ENCODE results near the gene MANSC4.

Gene MANSC4

GRCh38 chr12:27800819-27801218 is 20.8 kb upstream of the MANSC4 start:
- DNase-seq (ENCODE audit: low spot score) = no peak

GRCh38 chr12:27797301-27798025 is 17.4 kb upstream of the MANSC4 start:
- no peak for DNase-seq (ENCODE audit: low spot score)

GRCh38 chr12:27796128-27796527 is 16.1 kb upstream of the MANSC4 start:
- no peak for DNase-seq (ENCODE audit: low spot score)

- DNase-seq (ENCODE audit: low spot score) = no peak
Measured at GRCh38 chr12:27794818-27795584, 15.0 kb upstream of the MANSC4 start.

- DNase-seq (ENCODE audit: low spot score) = no peak
Measured at GRCh38 chr12:27790179-27790578, 10.1 kb upstream of the MANSC4 start.

GRCh38 chr12:27787559-27787958 is 7.5 kb upstream of the MANSC4 start:
- DNase-seq (ENCODE audit: low spot score) = no peak

GRCh38 chr12:27785882-27786570 is 6.0 kb upstream of the MANSC4 start:
- no peak for DNase-seq (ENCODE audit: low spot score)

GRCh38 chr12:27782481-27782880 is 2.4 kb upstream of the MANSC4 start:
- no peak for DNase-seq (ENCODE audit: low spot score)

- no peak for DNase-seq (ENCODE audit: low spot score)
Measured at GRCh38 chr12:27781680-27782079, 1.6 kb upstream of the MANSC4 start.

- DNase-seq (ENCODE audit: low spot score) = no peak
Measured at GRCh38 chr12:27780612-27781408, 774 bp upstream of the MANSC4 start.

- DNase-seq (ENCODE audit: low spot score) = no peak
Measured at GRCh38 chr12:27779416-27779919, 568 bp downstream of the MANSC4 start.

- DNase-seq (ENCODE audit: low spot score) = no peak
Measured at GRCh38 chr12:27778206-27778605, 1.8 kb downstream of the MANSC4 start.

GRCh38 chr12:27777141-27777540 is 2.9 kb downstream of the MANSC4 start:
- no peak for DNase-seq (ENCODE audit: low spot score)

GRCh38 chr12:27772328-27773049 is 7.5 kb downstream of the MANSC4 start:
- DNase-seq (ENCODE audit: low spot score) = no peak

GRCh38 chr12:27771481-27772327 is 8.3 kb downstream of the MANSC4 start:
- no peak for DNase-seq (ENCODE audit: low spot score)

GRCh38 chr12:27769142-27769673 is 10.8 kb downstream of the MANSC4 start:
- no peak for DNase-seq (ENCODE audit: low spot score)

GRCh38 chr12:27766587-27766986 is 13.4 kb downstream of the MANSC4 start:
- no peak for DNase-seq (ENCODE audit: low spot score)

GRCh38 chr12:27762757-27763156 is 17.3 kb downstream of the MANSC4 start:
- DNase-seq (ENCODE audit: low spot score) = no peak

GRCh38 chr12:27756670-27757195 is 23.3 kb downstream of the MANSC4 start:
- DNase-seq (ENCODE audit: low spot score) = no peak

- DNase-seq (ENCODE audit: low spot score) = no peak
Measured at GRCh38 chr12:27754795-27755194, 25.2 kb downstream of the MANSC4 start.

Measured in hematopoietic multipotent progenitor cell treated with erythropoietin and hydrocortisone succinate and interleukin-3 and kit ligand, for 17 days (in vitro differentiated cells).